Measurements from ENCODE around the gene TRIM28. TPM values are rescaled to one million over a fixed set of nuclear protein-coding genes. Genes with fewer than 3 reads are reported as not detected.
A peak's percentile ranks its signal among the peaks of the same experiment; 100 is the strongest.

Gene TRIM28
- total RNA-seq, 1 donor from 2014 or later = 687 TPM

- Mint-ChIP-seq H3K4me1 (ENCODE audit: low read depth) (peaks cover 59% of the 10 kb centered on the region), H3K27me3 (ENCODE audit: insufficient read depth) (peaks cover 1% of the 10 kb centered on the region), H3K27ac (peak overlapping the region; percentile 98), H3K9me3 (no peaks in the 10 kb centered on the region), H3K36me3 (ENCODE audit: low read depth) (peaks cover 46% of the 10 kb centered on the region), H3K4me3 (peak overlapping the region; percentile 96)
- intact Hi-C loops (cut with micrococcal nuclease) = loop anchor here (1.0 kb wide), 3 partner anchors 12 to 175 kb away; partner anchors contain the start of genes MZF1, TRIM28 and ZNF837
- no peak for DNase-seq (ENCODE audit: low spot score)
These were observed 12.2 kb downstream of the TRIM28 start for GRCh38 chr19:58555920-58556621.

GRCh38 chr19:58556622-58557220, 12.9 kb downstream of the TRIM28 start:
- peak overlapping the region; percentile 98 for H3K27ac Mint-ChIP-seq
- H3K4me1 Mint-ChIP-seq (ENCODE audit: low read depth) = peaks cover 65% of the 10 kb centered on the region
- peak overlapping the region; percentile 96 for H3K4me3 Mint-ChIP-seq
- peaks cover 1% of the 10 kb centered on the region for H3K27me3 Mint-ChIP-seq (ENCODE audit: insufficient read depth)
- no peaks in the 10 kb centered on the region for H3K9me3 Mint-ChIP-seq
- intact Hi-C loops (cut with micrococcal nuclease) = no loop called here
- peaks cover 49% of the 10 kb centered on the region for H3K36me3 Mint-ChIP-seq (ENCODE audit: low read depth)
- DNase-seq (ENCODE audit: low spot score) = no peak

DNA sequence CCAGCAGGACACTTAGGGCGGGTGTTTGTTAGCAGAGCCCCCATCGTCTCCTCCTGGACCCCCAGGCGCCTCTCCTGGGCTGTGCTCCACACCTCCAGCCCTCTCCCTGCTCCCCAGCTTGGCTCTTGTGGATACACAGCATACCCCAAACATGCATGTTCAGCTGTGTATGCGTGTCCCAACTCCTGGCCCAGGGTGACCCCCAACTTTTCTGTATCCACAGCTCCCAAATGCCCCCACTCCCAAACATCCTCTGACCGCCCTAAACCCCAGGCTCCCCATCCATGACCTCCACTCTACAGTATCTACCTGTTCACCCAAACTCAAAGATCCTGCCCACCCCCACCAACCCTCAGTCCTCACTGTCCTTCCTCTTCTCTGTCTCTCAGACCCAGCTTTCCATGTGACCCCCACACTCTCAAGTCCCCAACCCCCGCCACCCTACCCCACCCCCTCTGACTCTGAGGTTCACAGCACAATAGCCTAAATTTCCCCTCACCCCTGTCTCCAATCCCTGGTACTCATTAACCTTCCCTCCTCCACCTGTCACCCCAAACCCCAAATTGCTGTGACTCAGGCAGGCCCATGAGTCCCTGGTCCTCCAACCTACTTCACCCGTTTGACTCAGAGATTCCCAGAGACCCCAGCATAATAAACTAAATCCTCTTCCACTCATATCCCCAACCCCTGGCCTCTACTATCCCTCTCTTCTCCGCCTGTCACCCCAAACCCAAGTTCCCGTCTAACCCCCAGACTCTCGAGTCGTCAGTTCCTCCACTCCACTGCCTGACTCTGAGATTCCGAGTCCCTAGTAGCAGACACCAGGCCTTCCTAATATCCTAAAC, 13.6 kb downstream of the TRIM28 start:
- Mint-ChIP-seq H3K27me3 (ENCODE audit: insufficient read depth) (peaks cover 1% of the 10 kb centered on the region), H3K4me3 (peak overlapping the region; percentile 96), H3K4me1 (ENCODE audit: low read depth) (peaks cover 66% of the 10 kb centered on the region), H3K9me3 (no peaks in the 10 kb centered on the region), H3K36me3 (ENCODE audit: low read depth) (peaks cover 43% of the 10 kb centered on the region), H3K27ac (peak overlapping the region; percentile 98)
- DNase-seq (ENCODE audit: low spot score) = no peak
- intact Hi-C loops (cut with micrococcal nuclease) = loop anchor here (1.0 kb wide), 2 partner anchors 38 to 149 kb away; partner anchors contain the start of genes ZBTB45 and ZNF584

DNA sequence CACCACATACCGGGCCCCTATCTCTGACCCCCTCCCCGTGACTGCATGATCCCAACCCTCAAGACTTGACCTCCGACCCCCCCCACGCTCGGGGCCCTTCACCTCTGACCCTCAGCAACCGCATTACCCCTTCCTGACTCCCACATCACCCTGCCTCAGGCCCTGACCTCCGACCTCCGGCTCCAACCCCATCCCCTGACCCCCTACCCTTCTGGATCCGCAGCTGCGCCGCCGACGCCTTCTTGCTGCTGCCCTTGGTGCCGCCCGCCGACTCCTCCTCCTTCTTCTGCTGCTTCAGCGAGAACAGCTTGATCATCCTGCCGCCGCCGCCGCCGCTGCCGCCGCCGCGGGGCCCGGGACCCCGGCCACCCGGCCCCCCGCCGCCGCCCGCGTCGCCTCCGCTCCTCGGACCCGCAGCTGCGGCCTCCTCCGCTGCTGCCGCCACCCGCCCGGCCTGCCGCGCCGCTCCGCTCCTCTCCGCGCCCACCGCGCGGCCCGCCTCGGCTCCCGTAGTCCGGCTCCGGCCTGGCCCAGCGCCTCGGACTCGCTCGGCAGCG, 14.3 kb downstream of the TRIM28 start, which contains the start of gene UBE2M:
TSS of gene UBE2M (minus strand) at position 546 of the 557 bp plus-strand sequence. CDS start at position 316, 230 bp downstream.
- Mint-ChIP-seq H3K9me3 (no peaks in the 10 kb centered on the region), H3K27me3 (ENCODE audit: insufficient read depth) (peaks cover 1% of the 10 kb centered on the region), H3K36me3 (ENCODE audit: low read depth) (peaks cover 38% of the 10 kb centered on the region), H3K27ac (peak within 1 kb of the TSS; percentile 99), H3K4me3 (peak within 1 kb of the TSS; percentile 96), H3K4me1 (ENCODE audit: low read depth) (peaks cover 64% of the 10 kb centered on the region)
- intact Hi-C loops (cut with micrococcal nuclease) = loop anchor here (1.0 kb wide), 2 partner anchors 39 to 150 kb away; partner anchors contain the start of genes ZBTB45 and ZNF584
- peak; percentile 54 for DNase-seq (ENCODE audit: low spot score)

DNA sequence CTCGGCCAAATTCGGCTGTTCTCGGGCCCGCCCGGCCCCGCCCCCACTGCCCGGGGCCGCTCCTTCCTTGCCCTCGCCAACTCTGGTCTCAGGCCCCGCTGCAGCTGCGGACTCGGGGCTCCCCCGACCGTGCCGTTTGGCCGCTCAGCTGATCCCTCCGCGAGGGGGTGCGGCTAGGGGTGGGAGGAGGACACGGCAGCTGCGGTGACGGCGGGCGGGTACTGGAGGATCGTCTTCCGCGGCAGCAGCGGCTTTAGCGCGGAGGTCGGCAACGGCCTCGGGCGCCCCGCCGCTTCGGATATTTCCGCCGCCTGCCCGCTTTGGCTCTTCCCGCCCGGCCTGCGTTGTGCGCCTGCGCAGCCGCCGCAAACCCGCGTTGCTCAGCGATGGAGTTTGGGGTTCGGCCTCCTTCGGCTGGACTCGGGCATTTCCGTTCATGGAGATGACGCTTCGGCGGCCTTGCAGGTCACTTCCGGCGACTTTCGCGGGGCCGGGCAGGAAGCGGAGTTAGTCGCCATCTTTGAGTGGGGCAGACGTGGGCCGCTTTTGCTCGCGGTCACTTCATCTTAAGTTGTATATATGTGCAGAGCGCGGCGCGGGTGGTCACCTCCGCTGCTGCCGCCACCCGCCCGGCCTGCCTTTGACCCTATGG, 14.9 kb downstream of the TRIM28 start:
- Mint-ChIP-seq H3K4me3 (peak overlapping the region; percentile 95), H3K27me3 (ENCODE audit: insufficient read depth) (peaks cover 1% of the 10 kb centered on the region), H3K36me3 (ENCODE audit: low read depth) (peaks cover 40% of the 10 kb centered on the region), H3K9me3 (no peaks in the 10 kb centered on the region), H3K4me1 (ENCODE audit: low read depth) (peaks cover 66% of the 10 kb centered on the region), H3K27ac (peak overlapping the region; percentile 99)
- intact Hi-C loops (cut with micrococcal nuclease) = loop anchor here (1.0 kb wide), 5 partner anchors 15 to 177 kb away; partner anchors contain the start of genes MZF1, ZBTB45, ZNF584 and ZNF837
- DNase-seq (ENCODE audit: low spot score) = peak; percentile 100

GRCh38 chr19:58559275-58560006, 15.6 kb downstream of the TRIM28 start:
- DNase-seq (ENCODE audit: low spot score) = peak; percentile 65
- H3K9me3 Mint-ChIP-seq = no peaks in the 10 kb centered on the region
- H3K27me3 Mint-ChIP-seq (ENCODE audit: insufficient read depth) = no peaks in the 10 kb centered on the region
- H3K4me3 Mint-ChIP-seq = peak overlapping the region; percentile 95
- peaks cover 33% of the 10 kb centered on the region for H3K36me3 Mint-ChIP-seq (ENCODE audit: low read depth)
- peak overlapping the region; percentile 99 for H3K27ac Mint-ChIP-seq
- intact Hi-C loops (cut with micrococcal nuclease) = loop anchor here (1.0 kb wide), 3 partner anchors 14 to 178 kb away; partner anchors contain the start of genes MZF1 and ZNF837
- H3K4me1 Mint-ChIP-seq (ENCODE audit: low read depth) = peaks cover 66% of the 10 kb centered on the region

- Mint-ChIP-seq H3K27ac (peak overlapping the region; percentile 99), H3K4me1 (ENCODE audit: low read depth) (peaks cover 63% of the 10 kb centered on the region), H3K27me3 (ENCODE audit: insufficient read depth) (no peaks in the 10 kb centered on the region), H3K36me3 (ENCODE audit: low read depth) (peaks cover 28% of the 10 kb centered on the region), H3K9me3 (no peaks in the 10 kb centered on the region), H3K4me3 (peak overlapping the region; percentile 95)
- DNase-seq (ENCODE audit: low spot score) = no peak
- intact Hi-C loops (cut with micrococcal nuclease) = no loop called here
These were observed 16.4 kb downstream of the TRIM28 start for GRCh38 chr19:58560007-58560887.

DNA sequence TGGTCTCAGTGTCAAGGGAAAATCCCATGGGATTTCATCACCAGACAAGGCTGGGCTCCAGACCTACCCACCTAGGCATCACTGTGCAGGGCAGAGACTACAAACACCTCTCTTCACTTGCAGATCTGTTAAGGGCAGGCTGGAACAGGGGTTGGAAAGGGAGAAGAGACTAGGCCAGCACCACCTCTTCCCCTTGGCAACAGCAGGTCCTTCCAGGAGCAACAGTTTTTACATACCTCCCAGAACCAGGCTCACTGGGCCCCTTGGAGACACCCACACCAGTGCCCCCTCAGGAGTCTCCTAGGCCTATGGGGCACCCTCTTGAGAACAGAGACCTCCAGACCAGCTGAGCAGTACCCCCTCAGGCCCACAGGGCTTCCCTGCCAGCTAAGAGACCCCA, 17.1 kb downstream of the TRIM28 start:
- intact Hi-C loops (cut with micrococcal nuclease) = no loop called here
- peaks cover 60% of the 10 kb centered on the region for H3K4me1 Mint-ChIP-seq (ENCODE audit: low read depth)
- H3K36me3 Mint-ChIP-seq (ENCODE audit: low read depth) = peaks cover 25% of the 10 kb centered on the region
- no peak for DNase-seq (ENCODE audit: low spot score)
- H3K27me3 Mint-ChIP-seq (ENCODE audit: insufficient read depth) = no peaks in the 10 kb centered on the region
- peak overlapping the region; percentile 95 for H3K4me3 Mint-ChIP-seq
- H3K27ac Mint-ChIP-seq = peak overlapping the region; percentile 99
- no peaks in the 10 kb centered on the region for H3K9me3 Mint-ChIP-seq

DNA sequence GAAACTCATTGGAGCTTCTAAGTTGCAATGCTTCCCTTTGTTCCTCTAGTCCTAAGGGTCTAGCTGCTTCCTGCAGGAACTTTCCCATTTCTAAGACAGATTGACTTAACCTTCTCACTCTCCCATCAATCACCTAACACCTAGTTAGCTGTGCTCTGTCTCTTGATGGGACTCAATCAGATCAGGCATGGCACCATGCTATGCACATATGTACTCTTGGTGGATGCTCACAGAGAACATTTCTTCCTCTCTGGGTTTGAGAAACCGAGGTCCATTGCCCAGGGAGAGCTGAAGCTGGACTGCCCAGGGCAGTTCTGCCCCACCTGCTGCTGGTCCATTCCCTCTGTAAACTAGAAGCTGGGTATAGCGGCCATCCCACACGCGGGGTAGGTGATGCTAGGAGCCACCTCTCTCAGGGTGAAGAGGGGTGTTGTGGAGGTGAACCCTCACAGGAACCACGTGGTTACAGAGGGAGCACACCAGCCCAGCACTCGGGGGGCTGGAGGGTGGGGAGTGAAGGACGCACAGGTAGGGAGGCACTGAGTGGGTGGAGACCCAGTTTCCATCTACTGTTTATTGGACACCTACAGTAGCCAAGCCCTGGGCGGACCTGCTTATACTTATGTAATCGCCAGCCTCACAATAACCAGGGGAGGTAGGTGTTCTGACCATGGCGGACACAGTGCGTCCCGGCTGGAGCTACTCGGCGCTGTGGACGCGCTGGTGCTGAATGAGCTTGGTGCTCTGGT, 17.7 kb downstream of the TRIM28 start:
- peaks cover 59% of the 10 kb centered on the region for H3K4me1 Mint-ChIP-seq (ENCODE audit: low read depth)
- peak overlapping the region; percentile 86 for H3K4me3 Mint-ChIP-seq
- intact Hi-C loops (cut with micrococcal nuclease) = loop anchor here (1.0 kb wide), 1 partner anchor 20 kb away; no protein-coding TSS in a partner anchor
- H3K27ac Mint-ChIP-seq = peak overlapping the region; percentile 99
- H3K27me3 Mint-ChIP-seq (ENCODE audit: insufficient read depth) = no peaks in the 10 kb centered on the region
- H3K9me3 Mint-ChIP-seq = no peaks in the 10 kb centered on the region
- H3K36me3 Mint-ChIP-seq (ENCODE audit: low read depth) = peaks cover 19% of the 10 kb centered on the region
- DNase-seq (ENCODE audit: low spot score) = no peak
